Endothelial cell of umbilical vein (primary cell): ENCODE measurements around the gene SMIM8. TPM values are rescaled to one million over a fixed set of nuclear protein-coding genes. Genes with fewer than 3 reads are reported as not detected.

Experiments
- BruUV-seq: library from RNA; stranded (reverse); fragments of 400-500 nt; replicated peaks from 2 replicates; lab custom pipeline; 2021; lab: Mats Ljungman, UMichigan
- CTCF ChIA-PET: fragments of 300-600, 350-600 bp; sonication (Branson Sonifier 250); formaldehyde crosslinking; loops from one replicate; lab custom pipeline; 2021; ENCODE audit warnings: antibody characterized with exemption, inconsistent platforms; lab: Charles Lee
- POLR2A ChIA-PET: fragments of 300-600, 350-600 bp; sonication (Branson Sonifier 250); formaldehyde crosslinking; loops from one replicate; lab custom pipeline; 2021; ENCODE audit warnings: antibody characterized with exemption, inconsistent platforms; lab: Charles Lee
- DNase-seq: peaks from one replicate; pipeline ENCODE4 v3.0.0-alpha.2; 2011; ENCODE audit warnings: low read depth, low spot score
- FAIRE-seq: peaks from 2 replicates; lab custom pipeline; 2011; peaks lifted over from hg19 to GRCh38; lab: Jason Lieb, UNC
- H2AFZ ChIP-seq: 2 replicates; pipeline ENCODE4 v1.6.0; 2012; ENCODE audit warnings: low read depth, low read length, control low read depth, inconsistent platforms
- H3K27ac ChIP-seq: 2 replicates; pipeline ENCODE4 v1.5.1; 2011; ENCODE audit warnings: low read depth, mild to moderate bottlenecking, control low read depth, low read length, moderate library complexity; ENCODE audit not compliant: insufficient read depth
- H3K27me3 ChIP-seq, 2 experiments: 2 replicates each; pipeline versions ENCODE4 v1.6.0 to v1.6.1; 2011; ENCODE audit warnings: low read length in 2 of 2, mixed read lengths in 1 of 2; ENCODE audit not compliant: control insufficient read depth in 2 of 2, insufficient read depth in 2 of 2
- H3K36me3 ChIP-seq, 2 experiments: 2 replicates in 1 of 2; 3 replicates in 1 of 2; pipeline ENCODE4 v1.5.1; 2011; ENCODE audit warnings: low read length in 2 of 2, mild to moderate bottlenecking in 1 of 2, moderate library complexity in 1 of 2; ENCODE audit not compliant: control insufficient read depth in 2 of 2, insufficient read depth in 2 of 2; ENCODE audit errors: extremely low read depth in 1 of 2
- H3K4me1 ChIP-seq: 3 replicates; pipeline ENCODE4 v1.5.1; 2011; ENCODE audit warnings: mild to moderate bottlenecking, low read length; ENCODE audit not compliant: control insufficient read depth, insufficient read depth; ENCODE audit errors: extremely low read depth
- H3K4me2 ChIP-seq: 2 replicates; pipeline ENCODE4 v1.6.1; 2011; ENCODE audit warnings: low read length, control low read depth, mixed read lengths; ENCODE audit not compliant: insufficient read depth
- H3K4me3 ChIP-seq, 3 experiments: fragments of 200-600 bp in 1 of 3; sonication (generic), shearing (Covaris generic) in 1 of 3; replicated peaks in 1 of 3; 2 replicates each; pipeline ENCODE4 v1.5.1; 2011 to 2016; ENCODE audit warnings: control low read depth in 3 of 3, low read length in 3 of 3, mild to moderate bottlenecking in 2 of 3, inconsistent platforms in 1 of 3, low read depth in 1 of 3, moderate library complexity in 1 of 3; ENCODE audit not compliant: insufficient read depth in 1 of 3
- H3K79me2 ChIP-seq: 2 replicates; pipeline ENCODE4 v1.6.0; 2012; ENCODE audit warnings: low read length, inconsistent platforms; ENCODE audit not compliant: control insufficient read depth, insufficient read depth
- H3K9ac ChIP-seq: replicated peaks from 2 replicates; pipeline ENCODE3; 2011; ENCODE audit warnings: low read length, control low read depth; ENCODE audit not compliant: insufficient read depth; ENCODE audit errors: extremely low read depth
- H3K9me1 ChIP-seq: replicated peaks from 3 replicates; pipeline ENCODE4 v1.6.0; 2011; ENCODE audit warnings: mild to moderate bottlenecking, low read length; ENCODE audit not compliant: control insufficient read depth, insufficient read depth; ENCODE audit errors: extremely low read depth
- H3K9me3 ChIP-seq: replicated peaks from 2 replicates; pipeline ENCODE4 v1.5.1; 2012; ENCODE audit warnings: low read length, inconsistent platforms; ENCODE audit not compliant: control insufficient read depth, insufficient read depth
- H4K20me1 ChIP-seq: replicated peaks from 2 replicates; pipeline ENCODE3; 2011; ENCODE audit warnings: mild to moderate bottlenecking, low read length; ENCODE audit not compliant: control insufficient read depth, insufficient read depth; ENCODE audit errors: extremely low read depth
- CTCF ChIP-seq, 2 donors: IDR thresholded peaks; 1 replicate in 1 of 2; 2 replicates in 1 of 2; pipeline ENCODE4 v1.5.1; 2011; ENCODE audit warnings: low read length in 2 of 2, mild to moderate bottlenecking in 2 of 2, moderate library complexity in 2 of 2, control low read depth in 1 of 2, inconsistent platforms in 1 of 2, low read depth in 1 of 2; ENCODE audit not compliant: insufficient read depth in 1 of 2; ENCODE audit errors: extremely low read depth in 1 of 2
- EZH2 ChIP-seq: IDR thresholded peaks from 2 replicates; pipeline ENCODE4 v1.6.1; 2012; ENCODE audit warnings: borderline replicate concordance, low read depth, mild to moderate bottlenecking, moderate library complexity, low read length, inconsistent platforms; ENCODE audit not compliant: severe bottlenecking
- FOS ChIP-seq: IDR thresholded peaks from 2 replicates; pipeline ENCODE4 v1.6.1; 2011; ENCODE audit warnings: mild to moderate bottlenecking, low read length, moderate library complexity, borderline replicate concordance; ENCODE audit not compliant: insufficient read depth
- GATA2 ChIP-seq: IDR thresholded peaks from 2 replicates; pipeline ENCODE4 v1.7.0; 2011; ENCODE audit warnings: low read depth, mild to moderate bottlenecking, moderate library complexity, mixed read lengths, low read length; ENCODE audit not compliant: insufficient read length, insufficient read depth
- JUN ChIP-seq: IDR thresholded peaks from 2 replicates; pipeline ENCODE4 v1.6.1; 2011; ENCODE audit warnings: borderline replicate concordance, low read depth; ENCODE audit not compliant: insufficient read length, insufficient read depth
- MAX ChIP-seq: IDR thresholded peaks from 2 replicates; pipeline ENCODE4 v1.6.1; 2011; ENCODE audit not compliant: insufficient read depth, insufficient read length
- MYC ChIP-seq: IDR thresholded peaks from one replicate; pipeline ENCODE4 v1.6.1; 2011; ENCODE audit warnings: mild to moderate bottlenecking, low read depth, low read length
- POLR2A ChIP-seq: IDR thresholded peaks from 2 replicates; pipeline ENCODE4 v1.6.1; 2012; ENCODE audit warnings: low read depth, mild to moderate bottlenecking, control low read depth, low read length
- POLR2AphosphoS5 ChIP-seq: IDR thresholded peaks from 2 replicates; pipeline ENCODE4 v1.6.1; 2012; ENCODE audit warnings: low read depth, mild to moderate bottlenecking, control low read depth, low read length, moderate library complexity; ENCODE audit not compliant: insufficient read depth
- dilution Hi-C: fragments of 300-500 bp; cut with MboI; formaldehyde crosslinking; loops from one replicate; pipeline ENCODE4 v1.15.0; 2019; ENCODE audit warnings: low sequenced_read_pairs; ENCODE audit not compliant: extremely low pct_ligation_motif_present
- intact Hi-C: fragments of 100-400 bp; cut with micrococcal nuclease; formaldehyde crosslinking; loops from one replicate; pipeline ENCODE4 v1.10.0; 2022
- polyA plus RNA-seq, 4 experiments: library from polyadenylated mRNA; depleted of rRNA in 3 of 4; stranded (reverse) in 3 of 4; unstranded in 1 of 4; fragments of >200 nt; gene quantifications; 2 replicates each; pipeline versions ENCODE4 v1.2.1 to v1.2.3, GENCODE V29; 2011 to 2012; ENCODE audit warnings: missing spikeins in 1 of 4
- total RNA-seq: library from RNA; stranded (reverse); gene quantifications from 2 replicates; pipeline ENCODE4 v1.2.3, GENCODE V29; 2021

Gene SMIM8
- total and polyA plus RNA-seq, 2 donors (not counting 3 experiments of a cell fraction or from before 2014, with no cell fraction given) = 2.0 to 8.4 TPM

- dilution Hi-C loops = no loop called here
- FAIRE-seq = no peak
Measured at GRCh38 chr6:87357479-87358196, 35.2 kb downstream of the SMIM8 start.

GRCh38 chr6:87364602-87365252 lies 42.3 kb downstream of the SMIM8 start:
- no peak overlapping the region for H3K9ac ChIP-seq
- dilution Hi-C loops (no loop called here), intact Hi-C loops (no loop called here)
- ChIA-PET CTCF (interaction anchor here (1.1 kb wide), 1 partner anchor 226 kb away, joined by 3 read pairs; no protein-coding TSS in a partner anchor), POLR2A (no interaction called here)
- FAIRE-seq (no peak), DNase-seq (no peak)
- no peaks in the 10 kb centered on the region for H3K9me1 ChIP-seq
- H3K4me3 ChIP-seq = no peak overlapping the region
- H3K9me3 ChIP-seq = no peaks in the 10 kb centered on the region
- no peaks in the 10 kb centered on the region for H4K20me1 ChIP-seq
- TF ChIP-seq CTCF (IDR thresholded peaks at IDR 0.05; ENCODE audit: extremely low read depth in 1 of 2, insufficient read depth in 1 of 2, low read depth in 1 of 2, low read length in 2 of 2) = no peak
- TF ChIP-seq MAX = no peak
- no peak for TF ChIP-seq POLR2A
- no peak for TF ChIP-seq EZH2
- TF ChIP-seq POLR2AphosphoS5 = no peak
- no peak for TF ChIP-seq GATA2
- no peak for TF ChIP-seq JUN
- TF ChIP-seq FOS = no peak
- TF ChIP-seq MYC = no peak
- no peak overlapping the region for H3K27ac ChIP-seq
- H3K27me3 ChIP-seq = no peaks in the 10 kb centered on the region
- no peaks in the 10 kb centered on the region for H3K4me1 ChIP-seq
- H3K4me2 ChIP-seq = no peak overlapping the region
- no peaks in the 10 kb centered on the region for H3K36me3 ChIP-seq
- no peaks in the 10 kb centered on the region for H3K79me2 ChIP-seq
- no peak overlapping the region for H2AFZ ChIP-seq
- no TSS peak for BruUV-seq

More at GRCh38 chr6:87357479-87358196, 35.2 kb downstream of the SMIM8 start:
- TF ChIP-seq JUN (no peak), POLR2AphosphoS5 (no peak), MYC (no peak)
- Histone ChIP-seq H3K27ac (no peak overlapping the region), H2AFZ (no peak overlapping the region), H3K4me2 (no peak overlapping the region), H4K20me1 (no peaks in the 10 kb centered on the region), H3K27me3 (no peaks in the 10 kb centered on the region), H3K4me1 (no peaks in the 10 kb centered on the region), H3K9me3 (no peaks in the 10 kb centered on the region), H3K79me2 (no peaks in the 10 kb centered on the region), H3K9me1 (no peaks in the 10 kb centered on the region), H3K9ac (no peak overlapping the region), H3K36me3 (no peaks in the 10 kb centered on the region), H3K4me3 (no peak overlapping the region)
- POLR2A ChIA-PET = no interaction called here
- no TSS peak for BruUV-seq
- CTCF ChIA-PET = interaction anchor here (1.2 kb wide), 1 partner anchor 22 kb away, joined by 4 read pairs; no protein-coding TSS in a partner anchor
- DNase-seq = no peak
- intact Hi-C loops = no loop called here
